Stimulated activated CD8-positive, alpha-beta memory T cell treated with anti-CD3 and anti-CD28 coated beads, Interleukin-15, amount 100 ng/mL, for 1 hour (primary cell): ENCODE measurements around the gene STAC.

Source experiments
- DNase-seq: peaks from one replicate; pipeline ENCODE4 v3.0.0-alpha.2; 2020; ENCODE audit warnings: low read depth

The STAC gene

GRCh38 chr3:36595511-36595910 is 215.2 kb downstream of the STAC start:
- no peak for DNase-seq

- DNase-seq: no peak
Observed at GRCh38 chr3:36596419-36596818, 216.1 kb downstream of the STAC start.

- DNase-seq: no peak
Observed at GRCh38 chr3:36597422-36597821, 217.1 kb downstream of the STAC start.
